ENCODE data around the gene UBP1. TPM values are rescaled to one million over a fixed set of nuclear protein-coding genes. Genes with fewer than 3 reads are reported as not detected.

The UBP1 gene
- total RNA-seq, 1 experiment from 2014 or later: 69.5 TPM

DNA sequence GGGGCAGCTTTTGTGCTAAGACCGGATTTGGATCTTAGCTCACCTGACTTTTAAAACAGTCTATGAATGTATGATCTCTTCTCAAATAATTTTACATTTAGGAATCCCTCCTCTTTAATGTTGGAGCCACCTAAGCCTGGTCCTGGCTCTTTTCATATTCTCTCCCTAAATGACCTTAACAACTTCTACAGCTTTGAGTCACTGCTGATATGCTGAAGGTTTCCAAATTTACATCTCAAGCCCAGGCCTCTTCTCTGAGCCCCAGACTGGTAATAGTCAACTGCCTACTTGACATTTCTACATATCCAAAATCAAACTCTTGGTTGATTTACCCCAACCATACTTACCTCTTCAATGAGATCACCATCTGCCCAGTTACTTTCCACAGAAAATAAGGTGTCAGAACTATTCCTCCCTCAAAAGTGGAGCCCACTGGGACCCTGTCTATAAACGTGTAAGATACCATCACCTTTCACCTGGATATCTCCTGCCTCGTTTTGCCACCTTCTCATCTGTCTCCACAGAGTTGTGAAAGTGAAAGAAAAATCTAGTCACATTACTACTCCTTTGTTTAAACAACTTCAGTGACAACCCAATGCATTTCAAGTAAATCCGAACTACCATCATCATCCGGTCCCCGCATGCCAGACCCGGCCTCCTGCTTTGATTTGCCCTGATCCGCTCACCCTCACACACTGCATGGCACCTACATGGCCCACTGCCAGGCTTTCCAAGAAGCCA lies 48.8 kb downstream of the UBP1 start:
- ChIA-PET CTCF (no interaction called here), RAD21 (ENCODE audit: low non-redundant PET in 1 of 2, low total read pairs in 2 of 2, uncharacterized antibody in 2 of 2, unreplicated experiment in 2 of 2) (no interaction called here), POLR2A (no interaction called here)
- H3K9ac ChIP-seq (ENCODE audit: low read length): no peak overlapping the region
- peaks cover 19% of the 10 kb centered on the region for H4K20me1 ChIP-seq (ENCODE audit: insufficient read depth)
- no peak overlapping the region for H3K4me2 ChIP-seq (ENCODE audit: low read length)
- H3K4me3 ChIP-seq (replicated peaks in 1 of 2; ENCODE audit: low read depth in 1 of 2, low read length in 2 of 2): no peak overlapping the region
- H2AFZ ChIP-seq (ENCODE audit: low read depth, low read length, poor library complexity, severe bottlenecking): no peak overlapping the region
- intact Hi-C loops (cut with micrococcal nuclease): loop anchor here (10.0 kb wide), 1 partner anchor 383 kb away; no protein-coding TSS in a partner anchor
- peaks cover 32 to 46% of the 10 kb centered on the region in 2 experiments for H3K36me3 ChIP-seq (ENCODE audit: control insufficient read depth in 1 of 2, insufficient read depth in 2 of 2, low read length in 2 of 2)
- no peak for ATAC-seq
- no peaks in the 10 kb centered on the region; the same call in 1 of the 2 replicates for H3K79me2 ChIP-seq (ENCODE audit: insufficient read depth, low read length)
- BruUV-seq (replicated peaks): no TSS peak
- no peaks in the 10 kb centered on the region for H3K9me3 ChIP-seq (ENCODE audit: control insufficient read depth in 1 of 2, insufficient read depth in 1 of 2, low read depth in 1 of 2, low read length in 2 of 2)
- no peak overlapping the region for H3K27ac ChIP-seq (ENCODE audit: low read depth, low read length)
- DNase-seq (ENCODE audit: low read depth, low spot score): no peak
- H3K4me1 ChIP-seq (ENCODE audit: control insufficient read depth in 1 of 2, insufficient read depth in 2 of 2, low read length in 2 of 2): peaks cover 19 to 20% of the 10 kb centered on the region in 2 experiments
- no peak for TF ChIP-seq ZFX (IDR thresholded peaks at IDR 0.05)
- TF ChIP-seq TCF7L2 (IDR thresholded peaks at IDR 0.05; ENCODE audit: borderline replicate concordance, extremely low read depth, insufficient read depth, insufficient read length): no peak
- TF ChIP-seq, protein P1, sequence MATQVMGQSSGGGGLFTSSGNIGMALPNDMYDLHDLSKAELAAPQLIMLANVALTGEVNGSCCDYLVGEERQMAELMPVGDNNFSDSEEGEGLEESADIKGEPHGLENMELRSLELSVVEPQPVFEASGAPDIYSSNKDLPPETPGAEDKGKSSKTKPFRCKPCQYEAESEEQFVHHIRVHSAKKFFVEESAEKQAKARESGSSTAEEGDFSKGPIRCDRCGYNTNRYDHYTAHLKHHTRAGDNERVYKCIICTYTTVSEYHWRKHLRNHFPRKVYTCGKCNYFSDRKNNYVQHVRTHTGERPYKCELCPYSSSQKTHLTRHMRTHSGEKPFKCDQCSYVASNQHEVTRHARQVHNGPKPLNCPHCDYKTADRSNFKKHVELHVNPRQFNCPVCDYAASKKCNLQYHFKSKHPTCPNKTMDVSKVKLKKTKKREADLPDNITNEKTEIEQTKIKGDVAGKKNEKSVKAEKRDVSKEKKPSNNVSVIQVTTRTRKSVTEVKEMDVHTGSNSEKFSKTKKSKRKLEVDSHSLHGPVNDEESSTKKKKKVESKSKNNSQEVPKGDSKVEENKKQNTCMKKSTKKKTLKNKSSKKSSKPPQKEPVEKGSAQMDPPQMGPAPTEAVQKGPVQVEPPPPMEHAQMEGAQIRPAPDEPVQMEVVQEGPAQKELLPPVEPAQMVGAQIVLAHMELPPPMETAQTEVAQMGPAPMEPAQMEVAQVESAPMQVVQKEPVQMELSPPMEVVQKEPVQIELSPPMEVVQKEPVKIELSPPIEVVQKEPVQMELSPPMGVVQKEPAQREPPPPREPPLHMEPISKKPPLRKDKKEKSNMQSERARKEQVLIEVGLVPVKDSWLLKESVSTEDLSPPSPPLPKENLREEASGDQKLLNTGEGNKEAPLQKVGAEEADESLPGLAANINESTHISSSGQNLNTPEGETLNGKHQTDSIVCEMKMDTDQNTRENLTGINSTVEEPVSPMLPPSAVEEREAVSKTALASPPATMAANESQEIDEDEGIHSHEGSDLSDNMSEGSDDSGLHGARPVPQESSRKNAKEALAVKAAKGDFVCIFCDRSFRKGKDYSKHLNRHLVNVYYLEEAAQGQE (IDR thresholded peaks at IDR 0.05; ENCODE audit: low read depth): no peak
- no peak for TF ChIP-seq CEBPB (IDR thresholded peaks at IDR 0.05; ENCODE audit: low read depth)
- TF ChIP-seq ELF1 (IDR thresholded peaks at IDR 0.05; ENCODE audit: borderline replicate concordance, low read depth): no peak
- no peak for TF ChIP-seq EGR1 (IDR thresholded peaks at IDR 0.05; ENCODE audit: low read depth)
- no peaks in the 10 kb centered on the region for H3K9me2 ChIP-seq (ENCODE audit: insufficient read depth)
- H3K27me3 ChIP-seq (ENCODE audit: insufficient read depth, low read length): no peaks in the 10 kb centered on the region
